Measurements from ENCODE around the gene UBE2D3.
A peak's percentile ranks its signal among the peaks of the same experiment; 100 is the strongest.
"Not testable (repeated sequence)": the region's sequence is repeated elsewhere in the genome, so short reads cannot be mapped to it uniquely, and the experiment has no call there.

The UBE2D3 gene

GRCh38 chr4:102829803-102830202 lies 2.5 kb upstream of the UBE2D3 start:
- no peak for DNase-seq

DNA sequence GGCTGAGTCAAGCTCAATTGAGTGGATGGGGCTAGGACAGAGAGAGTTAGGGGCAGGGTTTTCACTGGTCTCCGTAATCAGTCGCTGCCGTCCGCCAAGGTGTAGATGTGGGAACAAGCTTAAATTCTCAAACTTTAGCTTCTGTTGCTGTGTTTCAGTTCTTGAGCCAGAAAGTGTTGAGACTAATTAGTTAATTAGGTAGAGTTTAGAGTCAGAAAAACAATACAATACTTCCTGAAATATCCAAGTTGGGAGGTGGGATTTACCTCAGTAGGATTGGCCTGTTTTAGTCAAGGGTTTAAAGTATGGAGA lies 1.1 kb upstream of the UBE2D3 start:
- DNase-seq, result peak; percentile 51 to 61

DNA sequence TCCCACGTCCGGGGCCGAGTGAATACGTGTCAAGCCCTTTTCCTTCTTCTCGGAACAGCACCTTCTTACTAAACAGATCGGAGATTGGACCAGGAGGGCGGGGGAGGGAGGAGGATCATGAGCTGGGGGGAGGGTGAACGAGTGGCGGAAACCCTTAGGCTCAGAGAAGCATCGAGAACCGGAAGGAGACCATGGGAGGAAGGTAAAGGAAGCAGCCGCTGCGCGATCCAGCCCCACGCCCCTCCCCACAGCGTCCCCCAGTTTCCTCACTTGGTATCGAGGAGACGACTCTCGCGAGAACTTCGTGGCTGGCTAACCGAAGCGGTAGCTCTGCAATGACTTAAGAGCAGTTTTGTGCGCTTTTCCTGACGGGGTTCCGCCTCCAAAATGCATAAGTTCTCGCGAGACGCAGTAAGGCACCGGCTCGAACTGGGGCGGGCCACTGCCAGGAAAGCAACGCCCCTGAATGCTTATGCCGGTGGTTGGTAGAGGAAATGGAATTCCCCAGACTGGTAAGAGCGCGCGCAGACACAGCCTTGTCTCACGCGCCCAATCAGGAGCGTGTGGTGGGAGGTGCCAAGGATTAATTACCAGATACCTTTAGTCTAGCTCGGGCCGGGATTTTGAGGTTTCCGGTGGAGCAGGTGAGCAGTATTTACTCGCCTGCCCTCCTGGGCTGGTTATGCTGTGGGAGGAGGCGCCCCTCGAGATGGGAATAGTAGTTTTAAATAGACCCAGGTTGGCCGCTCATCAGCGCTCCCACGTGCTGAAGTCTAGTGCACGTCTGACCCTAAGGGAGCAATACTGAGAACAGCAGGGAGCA lies 534 bp upstream of the UBE2D3 start:
- peak; percentile 99 to 100 for DNase-seq

GRCh38 chr4:102826105-102826889 lies 1.1 kb downstream of the UBE2D3 start:
- DNase-seq, result peak in 1 of 2 experiments; percentile 53

DNA sequence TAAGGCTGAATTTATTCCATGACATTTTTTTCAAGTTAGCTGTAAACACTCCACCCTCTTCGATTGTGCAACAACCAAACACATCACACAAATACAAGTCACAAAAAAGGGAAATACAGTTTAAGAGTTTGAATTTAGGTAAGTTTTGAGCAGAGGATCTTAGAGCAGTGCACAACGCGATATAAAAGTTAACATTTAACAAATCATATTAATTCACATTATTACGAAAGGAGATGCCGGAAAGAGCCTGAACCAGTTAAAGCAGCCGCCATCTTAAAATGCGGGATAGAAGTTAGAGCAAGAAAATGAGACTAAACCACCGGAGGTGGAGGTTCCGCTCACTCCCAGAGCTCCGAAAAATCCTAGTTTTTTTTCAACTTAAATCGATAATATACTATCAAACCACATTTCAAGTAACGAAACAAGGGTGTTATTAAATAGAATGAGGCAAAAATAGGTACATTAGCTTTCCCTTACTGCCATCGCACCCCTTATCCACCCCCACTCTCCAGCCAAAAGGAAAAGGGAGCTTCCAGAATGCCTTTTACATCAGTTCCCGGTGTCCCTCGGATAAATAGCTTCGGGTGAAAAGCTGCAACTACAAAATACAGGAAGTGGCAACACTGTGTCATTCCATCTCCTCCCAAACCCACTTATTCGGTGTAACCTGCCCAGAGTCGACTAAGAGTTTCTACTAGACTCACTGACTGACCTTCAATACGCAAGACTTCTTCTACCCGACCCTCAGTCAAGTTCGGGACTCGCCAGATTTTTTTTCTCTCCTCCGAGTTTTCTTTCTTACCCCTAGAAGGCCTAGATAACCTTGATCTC lies 1.9 kb downstream of the UBE2D3 start:
- peak; percentile 69 to 71 for DNase-seq

DNA sequence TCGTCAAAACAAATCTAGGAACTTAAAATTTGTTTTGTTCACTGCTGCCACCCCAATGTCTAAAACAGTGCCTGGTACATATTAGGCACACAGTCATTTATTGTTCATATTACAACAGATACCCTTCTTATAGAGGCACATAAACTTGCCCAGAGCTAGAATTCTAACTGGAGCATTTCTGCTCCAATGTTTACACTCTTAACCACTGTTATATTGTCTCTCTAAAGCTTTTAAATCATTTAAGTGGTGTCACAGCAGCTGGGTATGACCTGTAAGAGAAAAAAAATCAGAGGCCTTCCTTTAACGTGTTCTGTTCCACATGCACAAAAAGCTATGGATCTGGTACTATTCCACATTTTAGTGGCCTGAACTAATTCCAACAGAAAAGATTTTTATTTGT lies 3.0 kb downstream of the UBE2D3 start:
- no peak for DNase-seq

GRCh38 chr4:102823897-102824296 lies 3.5 kb downstream of the UBE2D3 start:
- no peak for DNase-seq

GRCh38 chr4:102823464-102823863 lies 3.9 kb downstream of the UBE2D3 start:
- DNase-seq, result no peak

GRCh38 chr4:102819588-102820365 lies 7.6 kb downstream of the UBE2D3 start:
- no peak for DNase-seq

- DNase-seq, result not testable (repeated sequence)
Observed at GRCh38 chr4:102819100-102819499, 8.3 kb downstream of the UBE2D3 start.

DNA sequence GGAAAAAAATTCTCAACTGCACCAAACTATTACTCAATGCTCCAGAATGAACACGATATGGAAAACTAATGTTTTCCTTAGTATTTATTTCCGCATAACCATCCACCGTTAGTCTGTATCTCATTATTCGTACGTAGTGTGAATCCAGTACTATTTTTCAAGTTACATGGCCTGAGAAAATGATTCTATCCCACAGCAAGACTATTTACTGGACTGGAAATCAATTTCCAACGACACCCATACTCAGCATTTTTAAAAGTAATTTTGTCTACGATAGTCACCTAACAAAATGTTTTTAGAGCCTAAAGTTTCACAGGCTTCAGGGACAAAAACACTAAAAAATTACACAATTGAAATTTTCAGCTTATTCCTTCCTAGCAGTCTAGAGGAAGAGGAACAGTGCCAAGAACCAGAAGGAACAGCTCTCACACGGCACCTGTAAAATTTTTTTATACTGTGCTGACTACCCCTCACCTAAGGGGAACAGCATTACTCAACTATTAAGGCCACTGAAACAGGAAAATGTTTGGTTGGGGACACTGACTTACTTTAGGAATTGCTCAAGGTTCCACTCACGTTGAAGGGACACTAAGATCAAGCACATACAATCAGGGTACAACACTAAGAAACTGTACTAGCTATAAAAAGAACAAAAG lies 9.6 kb downstream of the UBE2D3 start:
- no peak for DNase-seq

- no peak for DNase-seq
Observed at GRCh38 chr4:102817021-102817605, 10.2 kb downstream of the UBE2D3 start.

- no peak for DNase-seq
Observed at GRCh38 chr4:102815981-102816380, 11.4 kb downstream of the UBE2D3 start.

DNA sequence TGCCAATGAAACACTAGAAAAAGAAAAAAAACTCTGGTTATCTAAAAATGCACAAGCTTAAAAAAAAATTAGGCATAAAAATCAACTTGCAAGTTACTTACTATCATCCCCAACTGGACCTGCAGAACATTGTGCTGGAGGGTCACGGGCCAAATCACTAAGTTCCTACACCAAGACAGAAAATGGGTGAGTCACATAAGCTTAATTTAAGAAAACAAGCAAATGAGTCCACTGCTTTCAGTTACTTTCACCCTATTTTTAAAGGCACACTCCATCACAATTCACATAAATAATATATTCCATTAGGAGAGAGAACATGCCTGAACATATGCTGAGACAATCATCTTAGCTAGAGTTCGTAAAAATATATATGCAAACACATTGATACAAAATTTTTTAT lies 17.7 kb downstream of the UBE2D3 start:
- DNase-seq, result no peak

GRCh38 chr4:102809190-102809589 lies 18.2 kb downstream of the UBE2D3 start:
- peak; percentile 32 to 39 for DNase-seq

- no peak for DNase-seq
Observed at GRCh38 chr4:102808009-102808408, 19.3 kb downstream of the UBE2D3 start.

DNA sequence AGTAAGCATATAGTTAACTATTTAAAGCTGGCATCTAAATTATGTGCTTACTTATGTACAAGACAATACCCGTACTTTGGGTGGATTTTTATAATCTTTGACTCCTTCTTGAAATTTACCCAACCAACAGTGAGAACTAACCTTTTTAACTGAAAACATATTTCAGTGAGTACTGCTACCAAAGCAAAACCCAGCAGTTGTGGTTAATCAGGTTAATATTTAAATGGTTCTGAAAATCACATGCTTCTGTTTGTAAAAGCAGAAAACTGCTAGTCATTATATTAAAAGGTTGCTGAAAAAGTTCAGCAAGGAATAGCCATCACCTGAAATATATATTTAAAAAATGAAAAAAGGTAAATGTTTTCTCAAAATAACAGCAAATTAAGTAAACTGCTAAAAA lies 20.0 kb downstream of the UBE2D3 start:
- DNase-seq, result no peak

- no peak for DNase-seq
Observed at GRCh38 chr4:102799816-102800215, 27.5 kb downstream of the UBE2D3 start.

DNA sequence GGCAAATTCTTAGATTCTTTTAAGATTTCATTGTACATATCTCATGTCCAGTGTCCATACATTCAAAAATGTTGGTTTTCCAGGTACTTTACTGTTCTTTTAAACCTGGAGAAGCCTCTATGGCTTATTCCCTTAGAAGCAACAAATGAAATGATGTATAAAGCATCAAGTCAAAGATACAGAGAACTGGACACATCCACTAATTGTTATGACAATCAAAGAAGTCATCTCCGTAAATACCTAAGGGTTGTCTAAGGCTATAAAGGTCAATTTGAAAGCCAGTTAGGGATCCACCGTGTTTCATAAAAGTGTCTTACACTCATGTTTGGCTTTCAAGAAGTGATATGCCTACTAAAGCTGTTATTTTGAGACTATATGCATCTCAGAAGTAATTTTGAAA lies 32.4 kb downstream of the UBE2D3 start:
- DNase-seq, result no peak

DNA sequence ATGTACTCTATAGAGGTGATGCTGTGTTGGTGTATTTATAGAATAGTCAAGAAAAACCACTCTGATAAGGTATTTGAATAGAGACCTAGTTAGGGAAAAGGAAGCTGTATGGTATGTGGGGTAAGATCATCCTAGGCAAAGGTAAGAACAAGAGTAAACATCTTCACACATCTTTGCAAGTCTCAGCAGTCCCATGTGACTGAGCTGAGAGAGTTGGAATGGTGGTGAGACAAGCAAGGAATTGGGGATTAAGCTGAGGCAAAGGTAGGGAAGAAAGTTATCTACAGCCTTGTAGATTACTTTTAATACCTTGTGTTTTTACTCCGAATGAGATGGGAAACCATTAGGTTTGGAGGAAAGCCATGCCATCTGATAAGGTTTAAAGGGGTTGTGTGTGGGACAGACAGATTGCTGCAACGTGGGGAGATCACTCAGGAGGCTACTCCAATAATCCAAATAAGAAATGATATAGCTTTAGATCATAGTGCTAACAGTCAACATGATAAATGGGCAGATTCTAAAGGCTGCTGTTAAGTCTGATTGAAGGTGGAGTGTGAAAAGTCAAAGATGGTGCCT lies 34.9 kb downstream of the UBE2D3 start:
- no peak for DNase-seq

GRCh38 chr4:102791318-102791835 lies 36.0 kb downstream of the UBE2D3 start:
- no peak for DNase-seq
